HG03095 (cell line): ENCODE data around the gene CERS1.
A peak's percentile ranks its signal among the peaks of the same experiment; 100 is the strongest.
"Not testable (repeated sequence)": the region's sequence is repeated elsewhere in the genome, so short reads cannot be mapped to it uniquely, and the experiment has no call there.

Experiments used
- ATAC-seq: cut with Tn5 transposase; IDR thresholded peaks from one replicate; pipeline ENCODE4 v1.9.1; 2021; ENCODE audit warnings: moderate library complexity; ENCODE audit not compliant: unreplicated experiment

Gene CERS1

DNA sequence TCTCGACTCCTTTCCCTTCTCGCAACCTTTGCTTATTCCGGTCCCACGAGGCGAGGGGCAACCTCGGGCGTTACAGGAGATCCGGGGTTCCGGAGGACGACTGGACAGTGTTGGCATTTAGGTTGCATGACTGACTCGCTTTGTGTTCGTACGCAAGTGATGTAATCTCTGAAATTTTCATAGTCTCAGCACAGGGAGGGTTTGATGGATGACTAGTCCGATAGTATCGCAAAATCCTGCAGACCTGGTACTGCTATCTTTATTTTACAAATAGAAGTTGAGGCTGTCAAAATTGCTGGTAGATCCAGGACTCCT, 23.9 kb upstream of the CERS1 start:
- ATAC-seq = no peak

GRCh38 chr19:18919086-18919899, 23.3 kb upstream of the CERS1 start, which contains the start of the genes COPE and DDX49:
Gene COPE, minus strand, starts transcription at chr19:18919387. Its CDS starts 39 bp downstream, at chr19:18919348.
Gene DDX49, plus strand, starts transcription at chr19:18919715. Its CDS starts 27 bp downstream, at chr19:18919742.
- peak; percentile 72 for ATAC-seq

GRCh38 chr19:18917593-18917992, 21.6 kb upstream of the CERS1 start:
- ATAC-seq = not testable (repeated sequence)

- no peak for ATAC-seq
Observed at GRCh38 chr19:18915639-18916038, 19.7 kb upstream of the CERS1 start.

- ATAC-seq = no peak
Observed at GRCh38 chr19:18913466-18913865, 17.5 kb upstream of the CERS1 start.

- no peak for ATAC-seq
Observed at GRCh38 chr19:18912933-18913332, 17.0 kb upstream of the CERS1 start.

- no peak for ATAC-seq
Observed at GRCh38 chr19:18910801-18911436, 15.0 kb upstream of the CERS1 start.

DNA sequence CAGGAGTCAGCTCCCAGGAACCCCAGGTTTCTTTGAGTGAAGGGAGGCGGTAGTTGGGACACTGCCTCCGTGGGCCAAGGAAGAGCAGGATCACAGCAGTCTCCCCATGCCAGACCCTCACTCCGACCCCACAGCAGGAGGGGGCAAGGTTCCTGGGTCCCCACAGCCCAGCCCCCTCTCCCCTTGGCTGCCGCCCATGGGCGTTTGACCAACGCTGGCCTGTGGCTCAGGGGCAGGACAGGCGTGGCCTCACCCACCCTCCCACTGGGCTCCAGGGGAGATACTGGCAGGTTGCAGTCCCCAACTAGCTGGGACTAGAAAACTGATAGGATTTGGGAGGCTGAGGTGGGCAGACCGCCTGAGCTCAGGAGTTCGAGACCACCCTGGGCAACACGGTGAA, 14.1 kb upstream of the CERS1 start:
- ATAC-seq = no peak

- no peak for ATAC-seq
Observed at GRCh38 chr19:18908917-18909619, 13.1 kb upstream of the CERS1 start.

DNA sequence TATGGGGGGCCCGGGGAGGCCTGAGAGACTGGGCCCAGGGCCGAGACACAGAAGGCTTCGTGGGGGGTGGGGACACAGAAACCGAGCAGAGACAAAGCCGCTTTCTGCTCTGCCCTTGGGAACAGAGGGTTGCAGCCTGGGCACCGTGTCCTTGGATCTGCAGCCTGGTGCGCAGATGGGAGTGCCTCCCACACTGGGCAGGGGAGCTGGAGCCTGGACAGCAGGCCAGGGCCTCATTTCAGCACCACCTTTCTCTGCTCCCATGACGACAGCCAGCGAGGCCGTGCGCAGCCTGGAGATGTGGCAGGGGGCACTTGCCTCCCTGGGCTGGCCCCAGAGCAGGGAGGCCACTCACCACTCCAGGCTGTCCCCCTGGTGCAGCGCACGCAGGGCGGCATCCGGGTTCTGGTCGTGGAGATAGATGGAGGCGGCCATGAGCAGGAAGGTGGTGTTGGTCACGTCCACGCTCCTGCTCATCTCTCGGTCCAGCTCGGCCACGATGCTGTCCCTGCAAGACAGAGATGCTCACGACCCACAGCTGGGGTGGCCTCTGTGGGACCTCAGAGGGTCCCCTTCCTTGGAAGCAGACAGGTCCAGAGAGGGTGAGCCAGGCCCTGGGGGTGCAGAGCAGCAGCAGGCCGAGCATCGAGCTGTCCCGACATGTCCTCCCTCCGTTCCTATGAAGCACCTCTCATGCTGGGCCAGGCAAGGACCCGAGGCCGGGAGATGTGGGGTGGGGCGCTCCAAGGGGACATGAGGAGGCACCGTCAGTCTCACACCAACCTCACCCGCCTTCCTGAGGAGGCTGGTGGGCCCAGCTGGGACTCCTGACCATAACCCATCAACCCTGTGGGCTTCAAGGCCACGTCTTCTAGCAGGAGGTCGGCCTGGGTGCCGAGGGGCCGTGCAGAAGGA, 10.9 kb upstream of the CERS1 start:
- no peak for ATAC-seq

DNA sequence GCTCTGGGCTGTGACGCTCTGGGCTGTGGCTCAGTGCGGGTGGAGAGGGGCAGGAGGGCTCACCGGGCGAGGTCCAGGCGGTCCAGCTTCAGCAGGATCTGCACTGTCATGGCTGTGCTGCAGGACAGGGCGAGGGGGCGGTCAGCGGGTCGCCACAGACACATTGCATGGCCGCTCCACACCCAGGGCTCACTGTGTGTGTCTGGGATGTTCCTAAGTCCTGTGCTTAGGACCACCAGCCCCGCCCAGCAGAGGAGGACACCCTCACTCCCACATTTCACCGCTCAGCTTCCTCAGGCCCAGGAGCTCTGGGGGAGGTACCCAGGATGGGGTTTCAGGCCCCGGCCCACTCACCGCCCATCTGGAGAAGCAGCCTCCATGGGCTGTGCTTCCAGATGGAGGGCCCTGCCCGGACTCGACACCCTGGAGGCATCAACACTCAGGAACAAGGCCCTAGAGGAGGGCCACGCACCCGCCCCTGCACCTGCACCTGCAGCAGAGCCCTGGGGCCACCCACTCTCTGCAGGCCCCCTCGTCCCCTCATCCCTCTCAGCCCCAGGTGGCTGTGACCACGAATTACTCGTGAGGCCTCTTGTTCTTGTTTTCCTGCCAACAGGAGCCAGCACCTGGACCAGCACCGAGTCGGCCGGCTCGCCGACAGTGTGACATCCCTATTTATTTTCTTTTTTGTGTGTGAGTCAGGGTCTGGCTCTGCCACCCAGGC, 9.7 kb upstream of the CERS1 start:
- no peak for ATAC-seq

GRCh38 chr19:18905058-18905456, 9.1 kb upstream of the CERS1 start:
- ATAC-seq = no peak

DNA sequence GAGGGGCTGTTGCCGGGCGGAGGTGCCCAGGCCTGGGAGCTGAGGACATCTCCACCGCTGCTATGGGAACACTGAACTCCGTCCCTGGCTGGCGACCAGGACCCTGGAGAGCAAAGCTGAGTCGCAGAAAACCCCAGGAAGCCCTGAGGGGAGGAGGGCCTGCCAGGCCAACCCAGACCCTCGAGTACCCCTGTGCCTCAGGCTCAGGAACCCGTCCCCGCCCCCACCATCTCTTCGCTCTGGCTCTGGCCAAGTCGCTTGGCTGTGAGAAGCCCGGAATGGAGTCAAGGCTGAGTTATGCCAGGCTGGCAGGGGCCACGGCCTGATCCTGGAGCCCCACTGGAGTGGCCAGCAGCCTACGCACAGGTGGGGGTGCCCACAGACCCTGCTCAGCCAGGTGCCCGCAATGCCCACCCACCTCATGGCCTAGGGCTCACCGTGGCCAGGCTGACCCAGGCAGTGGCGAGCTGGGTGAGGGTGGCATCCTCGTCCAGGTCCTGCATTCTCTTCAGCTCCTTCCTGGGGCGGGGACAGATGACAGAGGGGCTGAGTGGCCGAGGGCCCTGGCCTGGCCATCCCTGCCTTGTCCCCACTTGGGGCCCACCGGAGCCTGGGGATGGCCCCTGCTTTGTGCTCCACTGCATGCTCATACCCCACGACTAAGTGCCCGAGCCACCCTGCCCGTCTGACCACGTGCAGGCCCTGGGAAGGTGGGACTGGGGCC, 8.5 kb upstream of the CERS1 start:
- ATAC-seq = no peak

- no peak for ATAC-seq
Observed at GRCh38 chr19:18903156-18904037, 7.4 kb upstream of the CERS1 start.

- ATAC-seq = not testable (repeated sequence)
Observed at GRCh38 chr19:18902519-18902918, 6.6 kb upstream of the CERS1 start.

DNA sequence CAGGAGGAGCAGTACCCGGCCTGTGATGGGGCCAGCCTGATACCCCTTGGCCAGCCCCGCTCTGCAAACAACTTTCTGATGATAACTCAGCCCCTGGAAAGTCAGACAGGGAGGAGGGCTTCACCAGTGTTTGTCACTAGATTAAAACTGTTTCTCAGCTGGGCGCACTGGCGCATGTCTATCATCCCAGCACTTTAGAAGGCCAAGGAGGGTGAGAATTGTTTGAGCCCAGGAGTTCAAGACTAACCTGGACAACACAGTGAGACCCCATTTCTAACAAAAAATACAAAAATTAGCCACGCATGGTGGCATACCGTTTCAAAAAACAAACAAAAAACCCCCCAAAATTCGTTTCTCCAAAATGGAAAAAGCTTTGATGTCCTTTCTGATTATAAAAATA, 5.5 kb upstream of the CERS1 start:
- no peak for ATAC-seq

DNA sequence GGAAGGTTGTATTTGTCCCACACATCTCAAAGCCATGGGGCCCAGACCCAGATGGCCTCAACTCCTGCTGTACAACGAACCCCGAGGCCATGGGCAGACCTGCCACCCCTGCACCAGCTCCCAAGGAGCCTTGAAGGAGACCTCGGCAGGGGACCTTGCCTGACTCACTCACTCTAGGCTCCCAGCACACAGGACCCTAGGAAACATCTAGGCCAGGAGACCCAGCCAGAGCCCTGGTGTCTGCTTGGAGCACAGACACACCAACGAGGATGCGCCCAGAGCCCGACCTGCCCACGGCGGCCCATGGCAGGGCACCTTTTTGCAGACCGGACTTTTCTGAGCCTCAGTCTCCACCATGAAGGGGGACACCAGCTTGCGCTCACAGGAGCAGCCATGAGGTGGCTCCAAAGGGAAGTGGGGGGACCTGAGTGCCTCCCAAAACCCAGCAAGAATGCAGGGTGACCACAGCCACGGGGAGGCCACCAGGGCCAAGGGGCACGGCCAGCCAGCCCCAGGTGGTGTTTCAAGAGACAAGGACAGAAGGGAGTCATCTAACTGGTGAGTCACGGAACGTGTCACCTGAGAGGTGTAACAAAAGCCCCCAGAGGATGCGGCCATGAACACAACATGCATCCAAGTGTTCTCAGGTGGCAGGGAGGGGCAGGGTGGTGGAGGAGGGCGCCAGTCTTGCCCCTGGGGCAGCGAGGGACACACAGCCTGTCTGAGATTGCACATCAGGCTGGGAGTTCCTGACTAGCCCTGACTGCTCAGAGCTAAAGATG, 4.9 kb upstream of the CERS1 start:
- no peak for ATAC-seq
